ENCODE data around the gene LMAN2L.

LMAN2L gene

DNA sequence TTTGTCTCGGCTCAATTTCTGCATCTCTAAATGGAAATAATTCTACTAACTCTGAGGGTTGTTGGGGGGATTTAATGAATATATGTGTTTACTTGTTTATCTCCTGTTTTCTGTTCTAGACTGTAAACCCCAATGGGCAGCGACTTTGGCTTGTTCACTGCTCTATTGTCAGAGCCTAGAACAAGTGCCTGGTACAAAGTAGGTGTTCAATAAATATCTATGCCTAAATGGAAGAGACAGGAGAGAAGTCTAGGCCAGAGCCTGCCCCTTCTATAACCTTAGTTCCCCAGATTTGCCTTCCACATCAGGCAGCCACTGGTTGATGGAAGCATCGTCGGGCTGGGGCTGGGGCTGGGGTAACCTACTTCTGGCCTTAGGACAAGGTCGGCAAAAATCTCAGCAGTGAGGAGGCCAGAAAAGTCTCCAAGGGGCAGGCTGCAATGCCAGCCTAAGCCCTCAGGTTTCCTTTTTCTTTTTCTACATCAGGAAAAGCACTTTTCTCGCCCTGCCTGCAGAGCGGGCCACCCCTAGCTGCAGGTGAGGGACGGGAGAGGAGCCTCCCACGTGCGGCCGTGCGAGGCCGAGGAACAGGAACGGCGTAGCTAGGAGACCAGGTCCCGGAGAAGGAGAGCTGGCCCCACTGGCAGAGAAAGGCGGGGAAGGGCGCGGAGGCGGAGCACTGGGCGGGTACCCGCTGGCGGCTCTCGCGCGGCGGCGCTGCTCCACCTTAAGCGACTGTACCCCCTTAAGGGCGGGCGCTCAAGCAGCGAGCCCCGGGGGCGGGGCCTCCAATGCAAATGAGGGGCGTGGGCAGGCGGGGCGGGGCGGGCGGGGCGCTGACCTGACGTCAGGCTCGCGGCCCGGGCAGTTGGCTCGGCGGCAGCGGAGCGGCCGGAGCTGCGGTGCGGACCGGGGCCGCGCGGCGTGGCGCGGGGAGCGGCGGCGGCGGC is 20.4 kb upstream of the LMAN2L start, which contains the start of gene CNNM4:
CNNM4 (plus strand) TSS at position 867 of the 950 bp plus-strand sequence. CDS start 98 bp downstream, outside the sequence.
- DNase-seq, result peak; percentile 94

DNA sequence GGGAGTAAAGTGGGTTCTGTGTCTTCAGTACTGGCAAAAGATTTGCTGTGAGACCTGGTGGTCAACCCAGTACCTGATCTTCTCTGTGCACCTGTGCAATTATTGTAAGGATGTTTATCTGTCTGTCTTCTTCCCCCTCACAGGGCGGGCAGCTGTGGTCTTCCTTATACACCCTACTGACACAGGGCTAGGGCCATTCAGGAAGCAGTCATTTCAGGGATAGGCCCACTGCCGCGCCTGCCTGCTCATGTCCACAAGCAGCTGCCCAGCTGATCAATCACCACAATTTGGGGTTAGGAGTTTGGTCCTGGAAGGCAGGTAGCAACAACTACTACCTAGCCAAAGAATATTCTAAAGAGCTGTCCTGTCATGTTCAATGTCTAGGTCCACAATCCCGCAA is 19.7 kb upstream of the LMAN2L start:
- DNase-seq, result no peak

DNA sequence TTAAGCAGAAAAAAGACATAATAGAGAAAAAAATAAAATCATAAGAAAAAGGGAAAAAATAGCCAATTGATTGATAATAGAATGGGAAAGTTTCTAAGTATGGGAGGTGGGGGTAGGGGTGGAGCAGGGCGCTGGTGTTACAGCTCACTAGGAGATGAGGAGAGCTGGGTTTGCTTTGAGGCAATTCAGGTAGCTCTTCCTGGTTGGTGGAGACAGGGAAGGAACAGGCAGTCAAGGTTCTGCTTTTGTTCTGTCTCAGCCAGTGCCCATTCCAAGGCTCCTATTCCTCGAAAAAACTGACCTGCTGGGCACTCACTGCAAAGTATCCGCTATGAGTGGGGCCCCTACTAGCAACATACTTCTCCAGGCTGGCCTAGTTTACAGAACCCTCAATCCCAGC is 19.1 kb upstream of the LMAN2L start:
- DNase-seq, result no peak

DNA sequence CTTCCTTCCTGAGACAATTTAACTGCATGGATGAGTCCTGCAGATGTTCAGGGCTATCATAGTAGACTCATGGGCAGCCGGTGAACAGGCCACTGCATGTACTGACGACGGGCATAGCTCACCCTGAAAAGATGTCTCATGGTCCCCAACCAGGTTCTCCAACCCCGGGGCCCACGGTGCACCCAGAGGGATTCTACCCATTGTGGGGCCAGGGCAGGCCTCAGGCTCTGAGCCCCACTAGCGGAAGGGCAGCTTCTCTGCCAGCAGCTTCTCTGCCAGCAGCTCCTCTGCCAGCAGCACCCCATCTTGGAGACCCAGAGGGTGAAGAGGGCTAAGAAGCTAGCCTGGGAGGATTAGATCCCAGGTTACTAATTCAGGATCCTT is 17.6 kb upstream of the LMAN2L start:
- DNase-seq, result no peak

DNA sequence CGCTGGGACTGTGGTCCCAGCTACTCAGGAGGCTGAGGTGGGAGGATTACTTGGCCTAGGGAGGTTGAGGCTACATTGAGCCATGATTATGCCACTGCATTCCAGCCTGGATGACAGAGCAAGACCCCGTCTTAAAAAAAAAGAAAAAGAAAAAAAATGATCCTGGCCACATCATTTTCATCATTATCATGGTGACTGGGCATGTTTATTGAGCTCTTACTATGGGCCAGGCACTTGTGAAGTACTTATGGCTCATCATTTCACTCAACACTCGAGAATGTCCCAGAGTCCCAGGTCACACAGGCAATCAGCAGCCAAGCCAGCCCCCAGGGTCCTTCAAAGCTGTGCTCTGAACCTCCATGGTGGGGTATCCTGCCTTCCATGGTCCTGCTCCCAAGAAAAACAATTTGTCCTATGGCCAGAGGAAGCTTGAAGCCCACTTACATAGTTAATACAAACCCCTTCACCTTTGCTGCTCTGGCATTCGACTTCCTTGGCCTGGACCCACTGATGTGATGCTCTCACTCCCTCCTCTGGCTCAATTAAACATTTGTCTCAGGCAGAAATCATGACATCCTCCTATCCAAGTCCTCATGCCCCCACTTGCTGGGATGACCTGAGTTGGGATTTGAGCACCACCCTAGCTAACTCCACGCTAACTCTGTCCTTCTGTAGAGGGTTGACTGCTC is 17.1 kb upstream of the LMAN2L start:
- DNase-seq, result no peak

DNA sequence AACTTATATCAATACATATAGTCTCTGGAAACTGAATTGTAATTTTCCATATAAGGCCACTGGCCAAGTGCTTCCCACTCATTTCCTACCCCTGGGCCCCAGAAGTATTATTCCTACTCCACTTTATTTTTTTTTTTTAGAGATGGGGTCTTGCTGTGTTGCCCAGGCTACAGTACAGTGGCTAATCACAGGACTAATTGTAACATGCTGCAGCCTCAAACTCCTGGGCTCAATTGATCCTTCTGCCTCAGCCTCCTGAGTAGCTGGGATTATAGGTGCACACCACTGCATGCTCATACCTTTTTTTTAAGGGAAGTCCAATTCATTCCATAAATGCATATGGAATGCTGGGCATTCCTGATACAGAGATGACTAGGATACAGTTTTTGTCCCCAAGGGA is 14.5 kb upstream of the LMAN2L start:
- DNase-seq, result no peak

DNA sequence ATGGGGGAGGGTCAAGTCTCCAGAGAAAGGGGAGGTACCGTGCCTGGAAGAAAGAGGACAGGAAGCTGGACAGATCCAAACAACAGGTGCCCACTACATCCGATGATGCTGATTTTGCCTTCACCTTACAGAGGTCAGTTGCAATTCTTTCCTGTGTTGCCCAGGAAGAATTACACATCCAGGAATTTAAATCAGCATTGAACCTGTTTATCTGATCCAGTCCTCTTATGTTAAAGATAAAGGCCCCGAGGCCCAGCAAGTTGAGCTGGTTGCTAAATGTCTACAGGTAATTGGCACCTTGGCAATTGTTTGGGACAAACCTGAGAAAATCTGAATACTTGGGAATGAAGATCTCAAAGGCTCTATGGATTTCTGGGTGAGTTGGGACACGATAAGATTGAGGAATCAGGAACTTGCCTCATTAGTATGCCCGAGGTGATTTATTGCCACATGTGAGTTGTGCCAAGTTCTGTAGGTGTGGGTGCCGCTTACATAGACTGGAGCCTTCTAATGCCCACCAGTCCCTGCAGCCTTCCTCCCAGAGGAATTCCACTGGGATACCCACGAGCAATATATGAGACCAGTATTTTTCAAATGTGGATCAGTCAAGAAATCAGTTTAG is 13.9 kb upstream of the LMAN2L start:
- DNase-seq, result no peak

DNA sequence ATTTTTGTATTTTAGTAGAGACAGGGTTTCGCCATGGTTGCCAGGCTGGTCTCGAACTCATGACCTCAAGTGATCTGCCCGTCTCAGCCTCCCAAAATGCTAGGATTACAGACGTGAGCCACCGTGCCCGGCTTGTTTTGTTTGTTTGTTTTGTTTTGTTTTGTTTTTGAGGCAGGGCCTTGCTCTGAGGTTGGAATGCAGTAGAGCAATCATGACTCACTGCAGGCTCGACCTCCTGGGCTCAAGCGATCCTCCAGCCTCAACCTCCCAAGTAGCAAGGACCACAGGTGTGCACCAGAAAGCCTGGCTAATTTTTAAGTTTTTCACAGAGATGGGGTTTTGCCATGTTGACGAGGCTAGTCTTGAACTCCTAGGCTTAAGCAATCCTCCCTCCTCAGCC is 11.9 kb upstream of the LMAN2L start:
- DNase-seq, result no peak

DNA sequence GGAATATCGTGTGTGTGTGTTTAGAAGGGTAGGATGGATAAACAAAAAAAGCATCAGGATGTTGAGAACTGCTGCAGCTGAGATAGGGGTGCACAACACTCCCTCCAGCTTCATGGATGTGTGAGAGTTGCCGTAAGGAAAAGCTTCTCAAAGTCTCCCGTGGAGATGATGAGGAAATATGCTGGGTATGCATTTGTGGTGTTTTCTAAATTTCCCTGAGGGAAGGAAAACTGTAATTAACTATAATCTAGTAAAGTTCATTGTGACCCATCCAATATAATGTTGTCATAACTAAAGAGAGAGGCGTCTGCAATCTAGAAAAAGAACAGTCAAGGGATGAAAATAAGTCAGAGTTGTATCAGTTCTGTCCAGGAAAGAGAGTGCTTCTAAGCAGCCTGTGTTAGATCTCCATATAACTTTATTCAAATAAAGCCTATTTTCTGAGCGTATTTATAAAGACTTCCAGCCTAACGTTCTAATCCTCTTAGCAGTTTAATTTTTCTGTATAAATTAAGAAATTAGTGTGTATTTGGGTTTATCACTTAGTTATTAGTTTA is 7.3 kb upstream of the LMAN2L start:
- no peak for DNase-seq

DNA sequence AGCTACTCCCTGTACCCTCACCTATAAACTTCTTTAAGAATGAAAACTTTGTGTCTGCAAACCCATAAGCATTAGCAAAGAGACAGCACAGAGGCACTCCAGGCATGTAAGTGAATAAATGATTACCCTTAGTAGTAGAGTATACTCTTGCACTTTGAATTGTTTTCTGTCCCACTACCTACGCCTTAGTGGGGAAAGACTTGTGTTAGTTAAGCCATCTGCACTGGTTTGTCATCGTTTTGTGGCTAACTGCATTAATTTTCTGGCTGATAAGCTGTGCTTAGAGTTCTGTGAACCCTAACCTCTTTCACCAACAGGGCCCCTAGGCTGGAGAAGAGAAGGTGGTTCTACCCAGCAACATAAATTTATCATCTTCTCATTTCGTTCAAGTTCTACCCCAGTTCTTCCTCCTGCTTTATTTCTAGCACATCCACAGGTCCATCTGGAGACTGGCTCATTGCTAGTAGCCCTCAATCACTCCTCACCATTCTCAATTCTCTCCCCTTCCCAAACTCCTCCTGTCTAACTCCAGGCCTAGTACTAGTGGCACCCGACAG is 710 bp downstream of the LMAN2L start:
- no peak for DNase-seq

DNA sequence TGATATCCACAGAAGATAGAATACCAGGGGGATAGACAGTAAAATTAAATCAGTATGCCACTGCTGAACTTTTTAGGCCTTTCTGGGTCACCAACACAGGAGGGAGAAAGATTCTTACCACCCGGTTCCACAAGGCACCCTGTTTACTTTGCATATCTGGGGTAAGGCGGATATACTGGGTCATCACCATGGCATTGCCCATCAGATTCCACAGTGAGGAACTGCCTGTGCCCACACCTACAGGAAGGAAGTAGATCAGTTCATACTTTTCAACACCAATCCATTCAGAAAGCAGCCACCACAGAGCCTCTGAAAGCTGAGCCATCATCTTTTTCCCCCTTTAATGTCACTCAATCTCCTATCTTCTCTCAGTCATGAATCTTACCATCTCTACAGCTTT is 2.0 kb downstream of the LMAN2L start:
- DNase-seq, result peak; percentile 12

DNA sequence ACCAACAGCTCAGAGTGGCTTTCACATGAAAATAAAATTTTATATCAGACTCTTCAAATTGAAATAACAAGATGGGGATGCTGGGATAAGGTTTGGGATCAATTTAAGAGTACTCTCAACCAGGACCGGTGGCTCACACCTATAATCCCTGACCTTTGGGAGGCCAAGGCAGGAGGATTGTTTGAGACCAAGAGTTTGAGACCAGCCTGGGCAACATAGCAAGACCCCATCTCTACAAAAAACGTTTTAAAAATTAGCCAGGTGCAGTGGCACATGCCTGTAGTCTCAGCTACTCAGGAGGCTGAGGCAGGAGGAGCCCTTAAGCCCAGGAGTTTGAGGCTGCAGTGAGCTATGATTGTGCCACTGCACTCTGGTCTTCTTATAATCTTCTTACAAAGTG is 2.6 kb downstream of the LMAN2L start:
- no peak for DNase-seq

DNA sequence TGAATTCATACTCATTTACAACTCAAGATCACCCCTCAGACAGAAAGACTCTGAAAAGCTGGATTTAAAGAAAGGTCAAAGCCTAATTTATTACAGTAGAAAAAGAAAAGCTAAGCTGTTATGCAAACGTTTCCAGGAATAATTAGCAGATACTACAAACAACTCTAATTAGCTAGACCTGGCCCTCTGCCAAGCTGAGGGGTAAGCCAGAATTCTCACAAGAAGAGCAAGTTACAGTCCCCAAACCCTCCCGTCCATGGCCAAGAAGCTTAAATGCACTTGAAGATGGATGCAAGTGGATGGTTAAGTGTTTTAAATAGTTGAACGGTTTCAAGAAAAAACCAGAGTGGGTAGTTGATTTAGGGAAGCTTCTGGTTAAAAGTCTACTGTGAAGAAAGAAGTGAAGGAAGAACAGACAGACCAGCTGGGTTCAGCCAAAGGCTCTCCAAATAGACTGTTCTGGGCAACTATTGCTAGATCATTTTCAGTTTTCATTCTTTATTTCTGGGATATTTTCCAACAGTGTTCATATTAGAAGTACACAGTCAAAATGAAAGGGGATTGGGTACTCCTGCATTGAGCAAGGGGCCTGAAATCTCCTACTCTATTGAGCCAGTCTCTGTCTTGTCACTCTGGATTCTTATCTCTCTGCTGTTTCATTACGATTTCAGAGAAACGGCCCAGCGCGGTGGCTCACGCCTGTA is 4.8 kb downstream of the LMAN2L start:
- DNase-seq, result peak; percentile 18

DNA sequence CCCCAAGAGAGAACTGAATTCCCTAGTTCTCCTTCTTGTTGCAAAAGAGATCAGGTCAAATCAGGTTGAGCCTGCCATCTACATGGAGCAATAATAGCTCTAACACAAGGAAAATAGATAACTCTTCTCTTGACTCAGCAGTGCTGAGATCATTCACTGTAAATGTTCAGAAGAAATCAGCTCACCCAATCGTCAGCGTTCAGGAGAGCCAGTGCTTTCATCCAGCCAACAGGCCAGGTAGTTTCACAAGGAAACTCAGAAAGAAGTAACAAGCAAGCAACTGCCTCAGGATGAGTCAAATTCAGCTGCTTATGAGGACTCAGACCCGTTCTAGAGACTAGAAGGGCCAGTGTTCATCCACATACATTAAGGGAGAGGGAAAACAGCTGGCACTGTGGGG is 5.9 kb downstream of the LMAN2L start:
- peak; percentile 32 for DNase-seq

DNA sequence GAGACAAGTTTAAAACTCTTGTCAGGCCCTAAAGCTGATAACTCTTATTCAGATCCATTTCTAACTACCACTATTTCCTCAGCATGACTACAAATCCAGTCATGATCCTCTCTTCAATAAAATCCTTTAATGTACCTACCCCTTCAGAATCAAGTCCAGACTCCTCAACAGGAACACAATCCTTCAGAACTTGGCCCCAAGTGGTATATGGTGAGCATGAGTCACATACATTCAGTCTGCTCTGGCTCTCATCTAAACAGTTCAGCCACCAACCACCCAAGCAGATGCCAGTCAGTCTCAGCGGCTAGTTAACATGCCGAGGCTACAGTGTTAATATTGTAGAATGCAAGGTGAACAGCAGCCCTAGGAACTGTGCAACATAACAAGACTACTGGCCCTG is 9.7 kb downstream of the LMAN2L start:
- DNase-seq, result no peak

DNA sequence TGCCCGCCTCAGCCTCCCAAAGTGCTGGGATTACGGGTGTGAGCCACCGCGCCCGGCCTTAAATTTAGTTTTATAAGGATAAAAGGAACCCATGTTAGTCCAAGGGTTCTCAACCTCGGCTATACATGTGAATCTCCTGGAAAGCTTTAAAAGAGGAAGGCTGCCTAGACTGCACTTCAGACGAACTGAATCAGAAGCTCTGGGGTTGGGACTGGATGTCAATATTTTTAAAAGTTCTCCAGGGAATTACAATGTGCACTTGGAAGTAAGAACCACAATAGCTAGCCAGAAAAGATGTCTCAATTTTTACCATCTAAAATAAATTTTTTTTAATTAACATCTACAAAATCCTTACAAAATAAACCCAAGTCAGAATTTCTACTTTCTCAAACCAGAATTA is 10.1 kb downstream of the LMAN2L start:
- no peak for DNase-seq

DNA sequence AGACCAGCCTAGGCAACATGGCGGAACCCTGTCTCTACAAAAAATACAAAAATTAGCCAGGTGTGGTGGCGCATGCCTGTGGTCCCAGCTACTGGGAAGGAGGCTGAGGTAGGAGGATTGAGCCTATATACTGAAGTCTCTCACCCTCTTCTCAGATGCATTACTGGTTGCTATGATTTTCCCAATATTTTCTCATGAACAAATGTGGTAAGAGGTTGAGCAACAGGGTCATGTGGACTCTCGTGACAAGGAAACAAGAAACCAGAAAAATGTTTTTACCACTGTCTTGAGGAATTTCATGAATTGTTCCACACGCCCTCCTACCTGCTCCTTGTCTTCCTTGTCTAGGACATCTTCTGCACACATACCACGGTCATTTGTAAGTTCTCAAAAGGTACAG is 12.4 kb downstream of the LMAN2L start:
- DNase-seq, result no peak

DNA sequence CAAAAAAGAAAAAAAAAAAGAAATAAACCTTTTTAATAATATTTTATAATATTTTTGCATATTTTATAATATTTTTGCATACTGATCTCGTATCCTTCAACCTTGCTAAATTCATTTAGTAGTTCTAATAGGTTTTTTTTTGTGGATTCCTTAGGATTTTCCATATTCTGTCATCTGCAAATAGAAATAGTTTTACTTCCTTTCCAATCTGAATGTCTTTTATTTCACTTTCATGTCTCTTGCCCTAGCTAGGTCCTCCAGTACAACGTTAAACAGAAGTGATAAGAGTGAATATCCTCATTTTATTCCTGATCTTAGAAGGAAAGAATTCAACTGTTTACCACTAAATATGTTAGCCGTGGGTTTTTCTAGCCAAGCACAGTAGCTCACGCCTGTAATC is 13.7 kb downstream of the LMAN2L start:
- no peak for DNase-seq

DNA sequence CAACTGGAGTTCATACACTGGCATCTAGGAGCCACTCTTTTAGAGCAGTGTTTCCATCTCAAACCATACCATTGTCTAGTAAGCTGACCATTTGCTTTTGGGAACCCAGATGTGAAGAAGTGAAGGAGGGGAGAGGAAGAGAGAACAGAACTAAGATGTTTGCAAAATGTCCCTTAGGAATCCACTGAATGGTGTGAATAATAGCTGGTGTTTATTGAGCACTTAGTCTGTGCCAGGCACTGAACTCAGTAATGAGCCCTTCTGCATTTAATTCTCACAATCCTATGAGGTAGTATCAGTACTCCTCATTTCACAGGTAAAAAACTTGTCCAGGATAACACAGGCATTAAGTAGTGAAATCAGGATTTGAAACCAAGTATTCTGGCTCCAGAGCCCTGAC is 23.5 kb downstream of the LMAN2L start:
- DNase-seq, result no peak

DNA sequence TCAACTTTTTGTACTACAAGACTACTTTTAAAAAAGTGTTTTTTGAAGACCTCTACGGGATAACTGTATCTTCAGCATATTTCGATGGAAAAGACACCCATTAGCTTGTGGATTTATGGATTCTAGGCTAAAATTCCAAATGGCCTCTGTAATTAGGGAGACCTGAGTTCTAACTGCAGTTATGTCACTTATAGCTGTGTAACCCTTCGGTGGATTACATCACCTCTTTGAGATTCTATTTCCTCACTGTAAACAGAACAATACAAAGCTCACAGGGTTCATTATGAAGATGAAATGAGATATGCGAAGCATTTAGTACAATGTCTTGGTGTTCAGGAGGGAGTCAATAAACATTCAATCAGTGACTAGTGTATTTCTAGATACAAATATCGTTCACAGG is 24.2 kb downstream of the LMAN2L start:
- DNase-seq, result no peak

DNA sequence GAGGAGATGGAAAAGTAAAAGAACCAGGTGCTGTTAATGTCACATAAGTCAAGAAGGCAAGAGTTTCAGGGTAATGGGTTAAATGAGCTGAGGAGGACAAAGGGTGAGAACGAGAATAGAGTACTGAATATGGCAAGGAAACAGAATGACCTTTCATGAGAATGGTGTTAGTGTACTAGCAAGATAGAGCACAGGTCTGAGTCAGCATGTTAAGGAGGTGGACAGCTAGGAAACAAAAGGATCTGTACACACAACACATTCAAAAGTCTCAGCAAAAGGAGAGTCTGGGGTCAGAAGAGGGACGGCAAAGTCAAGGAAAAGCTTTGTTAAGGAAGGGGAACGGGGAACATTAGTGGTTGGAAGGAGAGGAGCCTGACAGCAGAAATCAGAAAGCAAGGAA is 28.9 kb downstream of the LMAN2L start:
- no peak for DNase-seq

DNA sequence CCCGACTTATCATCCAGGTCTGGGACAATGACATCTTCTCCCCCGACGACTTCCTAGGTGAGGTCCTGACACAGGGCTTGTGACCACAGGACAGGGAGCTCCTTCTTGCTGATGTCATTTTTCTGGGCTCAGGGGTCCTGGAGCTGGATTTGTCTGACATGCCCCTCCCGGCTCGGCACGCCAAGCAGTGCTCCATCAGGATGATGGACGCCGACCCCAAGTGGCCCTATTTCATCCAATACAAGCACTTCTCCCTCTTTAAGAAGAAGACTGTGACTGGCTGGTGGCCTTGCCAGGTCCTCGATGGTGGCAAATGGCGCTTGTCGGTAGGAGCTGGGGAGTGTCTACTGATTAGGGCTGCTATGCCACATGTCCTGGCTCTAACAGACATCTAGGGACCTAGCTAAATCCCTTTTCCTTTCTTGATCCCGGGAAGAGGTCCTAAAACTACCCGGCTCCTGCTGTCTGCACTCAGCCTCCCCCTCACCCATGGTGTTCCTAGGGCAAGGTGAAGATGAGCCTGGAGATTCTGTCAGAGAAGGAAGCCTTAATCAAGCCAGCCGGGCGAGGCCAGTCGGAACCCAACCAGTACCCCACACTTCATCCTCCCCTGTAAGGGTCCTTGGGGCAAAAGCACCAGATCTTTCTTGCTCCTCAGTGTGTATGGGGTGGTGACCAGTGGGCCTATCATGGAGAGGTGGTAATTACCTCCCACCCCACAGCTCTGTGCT is 36.7 kb downstream of the LMAN2L start:
- no peak for DNase-seq

All from activated CD4-positive, alpha-beta T cell treated with anti-CD3 and anti-CD28 coated beads, Interleukin-2, amount 50 U/mL, for 16 hours (primary cell).